ENCODE data around the gene MYL5. TPM values are rescaled to one million over a fixed set of nuclear protein-coding genes. Genes with fewer than 3 reads are reported as not detected.

MYL5 gene
- total RNA-seq, 1 experiment from 2014 or later = 8.5 TPM

DNA sequence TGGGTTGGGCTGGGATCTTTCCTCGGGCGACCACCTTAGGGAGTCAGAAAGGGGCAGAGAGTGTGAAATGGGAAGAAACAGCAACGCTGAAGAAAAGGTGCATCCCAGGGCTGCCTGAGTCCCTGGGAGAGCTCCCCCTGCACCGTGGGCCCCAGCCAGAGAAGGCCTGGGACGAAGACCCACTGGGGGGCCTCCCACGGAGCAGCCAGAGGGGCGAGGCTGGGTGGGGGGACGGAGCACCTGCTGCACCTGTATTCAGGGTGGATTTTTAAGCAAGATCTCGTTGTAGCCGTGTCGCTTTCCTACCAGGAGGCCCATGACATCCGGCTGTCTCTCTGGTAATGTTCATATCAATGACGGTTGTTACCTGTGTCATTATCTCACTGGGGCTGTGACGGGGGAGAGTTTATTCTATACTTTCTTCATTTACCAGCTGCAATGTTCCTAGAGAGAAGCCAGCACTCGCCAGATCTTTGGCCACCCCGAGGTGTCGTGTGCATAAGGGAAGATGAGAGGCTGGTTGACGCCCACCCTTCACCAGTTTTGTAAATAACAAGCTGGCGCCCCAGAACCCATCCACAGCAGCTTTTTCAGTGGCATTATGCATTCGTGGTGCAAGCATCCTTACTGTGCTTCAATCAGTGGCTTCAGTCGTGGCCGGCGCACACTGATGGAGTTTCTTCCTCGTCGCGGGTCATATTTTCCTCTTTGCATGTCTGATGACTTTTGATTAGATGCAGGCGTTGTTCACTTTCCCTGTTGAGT is 25.7 kb downstream of the MYL5 start:
- H3K4me3 Mint-ChIP-seq (ENCODE audit: low read depth, unreplicated experiment) = no peak overlapping the region
- DNase-seq = no peak
- no peaks in the 10 kb centered on the region for H3K9me3 Mint-ChIP-seq (ENCODE audit: low read depth, unreplicated experiment)
- intact Hi-C loops (cut with micrococcal nuclease; ENCODE audit: unreplicated experiment) = no loop called here
- TF ChIP-seq CTCF (IDR thresholded peaks at IDR 0.05; ENCODE audit: unreplicated experiment) = no peak
- BruUV-seq (replicated peaks) = no TSS peak
- H3K27ac Mint-ChIP-seq (ENCODE audit: unreplicated experiment) = no peak overlapping the region
- H3K36me3 Mint-ChIP-seq (ENCODE audit: insufficient read depth, unreplicated experiment) = no peaks in the 10 kb centered on the region
- peaks cover 13% of the 10 kb centered on the region for H3K27me3 Mint-ChIP-seq (ENCODE audit: unreplicated experiment)
- no peaks in the 10 kb centered on the region for H3K4me1 Mint-ChIP-seq (ENCODE audit: low read depth, unreplicated experiment)
- CTCF ChIA-PET = no interaction called here

GRCh38 chr4:700587-701264 is 26.4 kb downstream of the MYL5 start:
- Mint-ChIP-seq H3K27me3 (ENCODE audit: unreplicated experiment) (peaks cover 13% of the 10 kb centered on the region), H3K36me3 (ENCODE audit: insufficient read depth, unreplicated experiment) (no peaks in the 10 kb centered on the region), H3K9me3 (ENCODE audit: low read depth, unreplicated experiment) (no peaks in the 10 kb centered on the region), H3K27ac (ENCODE audit: unreplicated experiment) (no peak overlapping the region), H3K4me3 (ENCODE audit: low read depth, unreplicated experiment) (no peak overlapping the region), H3K4me1 (ENCODE audit: low read depth, unreplicated experiment) (no peaks in the 10 kb centered on the region)
- BruUV-seq (replicated peaks) = no TSS peak
- intact Hi-C loops (cut with micrococcal nuclease; ENCODE audit: unreplicated experiment) = no loop called here
- CTCF ChIA-PET = no interaction called here
- DNase-seq = no peak
- TF ChIP-seq CTCF (IDR thresholded peaks at IDR 0.05; ENCODE audit: unreplicated experiment) = no peak

- CTCF ChIA-PET = no interaction called here
- no peaks in the 10 kb centered on the region for H3K36me3 Mint-ChIP-seq (ENCODE audit: insufficient read depth, unreplicated experiment)
Observed at GRCh38 chr4:702618-703048, 28.3 kb downstream of the MYL5 start.

More at GRCh38 chr4:702618-703048, 28.3 kb downstream of the MYL5 start:
- Mint-ChIP-seq H3K4me3 (ENCODE audit: low read depth, unreplicated experiment) (no peak overlapping the region), H3K27me3 (ENCODE audit: unreplicated experiment) (peaks cover 13% of the 10 kb centered on the region), H3K9me3 (ENCODE audit: low read depth, unreplicated experiment) (no peaks in the 10 kb centered on the region), H3K27ac (ENCODE audit: unreplicated experiment) (no peak overlapping the region), H3K4me1 (ENCODE audit: low read depth, unreplicated experiment) (no peaks in the 10 kb centered on the region)
- BruUV-seq (replicated peaks) = no TSS peak
- no peak for DNase-seq
- no peak for TF ChIP-seq CTCF (IDR thresholded peaks at IDR 0.05; ENCODE audit: unreplicated experiment)
- intact Hi-C loops (cut with micrococcal nuclease; ENCODE audit: unreplicated experiment) = no loop called here

All from Calu3 (cell line).